Parathyroid adenoma (tissue), 2 donors: ENCODE data around the gene MAN2A1.
A peak's percentile ranks its signal among the peaks of the same experiment; 100 is the strongest.

ENCODE experiments used
- H2AFZ ChIP-seq: fragments of 300-600 bp; sonication (generic); one replicate; pipeline ENCODE4 v1.7.0; 2017; ENCODE audit warnings: antibody characterized with exemption, mild to moderate bottlenecking
- H3K27ac ChIP-seq: fragments of 300-600 bp; sonication (generic); one replicate; pipeline ENCODE4 v1.7.0; 2017
- H3K27me3 ChIP-seq: fragments of 300-600 bp; sonication (generic); one replicate; pipeline ENCODE4 v1.7.0; 2017; ENCODE audit warnings: low read length; ENCODE audit not compliant: control insufficient read depth, insufficient read depth
- H3K36me3 ChIP-seq: fragments of 300-600 bp; sonication (generic); one replicate; pipeline ENCODE4 v1.7.0; 2017; ENCODE audit warnings: low read length; ENCODE audit not compliant: control insufficient read depth, insufficient read depth
- H3K4me1 ChIP-seq: fragments of 300-600 bp; sonication (generic); one replicate; pipeline ENCODE4 v1.7.0; 2017; ENCODE audit warnings: control low read depth
- H3K4me2 ChIP-seq: fragments of 300-600 bp; sonication (generic); one replicate; pipeline ENCODE4 v1.7.0; 2017; ENCODE audit warnings: low read length
- H3K4me3 ChIP-seq: fragments of 300-600 bp; sonication (generic); one replicate; pipeline ENCODE4 v1.7.0; 2017; ENCODE audit warnings: low read depth, low read length
- H3K79me2 ChIP-seq: fragments of 300-600 bp; sonication (generic); one replicate; pipeline ENCODE4 v1.7.0; 2017; ENCODE audit warnings: control low read depth
- H3K9ac ChIP-seq: fragments of 300-600 bp; sonication (generic); one replicate; pipeline ENCODE4 v1.7.0; 2017; ENCODE audit warnings: mild to moderate bottlenecking
- H3K9me3 ChIP-seq: fragments of 300-600 bp; sonication (generic); one replicate; pipeline ENCODE4 v1.7.0; 2017; ENCODE audit warnings: low read length; ENCODE audit not compliant: control insufficient read depth
- TF ChIP-seq, protein P1 (sequence below): fragments of 300-600 bp; sonication (generic); IDR thresholded peaks from one replicate; pipeline ENCODE4 v1.7.0; 2017; ENCODE audit warnings: antibody characterized with exemption, mild to moderate bottlenecking
- donor health status: primary hyperparathyroidism.

Gene MAN2A1

DNA sequence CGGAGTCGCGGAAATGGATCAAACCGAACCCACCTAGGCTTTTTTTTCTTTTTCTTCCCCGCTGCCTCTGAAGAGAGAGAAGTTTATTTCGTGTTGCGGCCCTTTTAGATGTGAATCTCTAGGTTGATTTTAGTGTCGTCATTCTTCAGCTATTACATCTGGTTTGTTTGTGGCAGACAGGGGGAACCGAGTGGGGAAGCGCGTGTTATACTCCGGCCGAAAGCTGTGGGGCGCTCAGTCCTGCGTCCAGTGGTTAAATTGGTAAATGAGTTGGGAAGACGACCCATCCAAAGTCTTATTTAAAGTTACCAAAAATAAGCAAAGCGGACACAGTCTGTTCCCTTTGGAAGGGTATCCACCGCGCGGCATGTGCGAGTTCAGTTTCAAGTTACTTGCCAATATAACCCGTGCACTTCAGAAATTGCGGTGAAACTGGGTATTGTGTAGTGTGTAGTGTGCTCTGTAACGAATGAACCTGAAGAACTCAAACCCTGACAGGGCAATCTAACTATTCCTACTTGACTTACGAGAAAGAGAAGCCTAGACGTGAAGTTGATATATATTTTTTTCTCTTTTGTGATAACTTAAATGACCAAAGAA, 1.3 kb downstream of the MAN2A1 start:
- H3K36me3 ChIP-seq: no peaks in the 10 kb centered on the region

DNA sequence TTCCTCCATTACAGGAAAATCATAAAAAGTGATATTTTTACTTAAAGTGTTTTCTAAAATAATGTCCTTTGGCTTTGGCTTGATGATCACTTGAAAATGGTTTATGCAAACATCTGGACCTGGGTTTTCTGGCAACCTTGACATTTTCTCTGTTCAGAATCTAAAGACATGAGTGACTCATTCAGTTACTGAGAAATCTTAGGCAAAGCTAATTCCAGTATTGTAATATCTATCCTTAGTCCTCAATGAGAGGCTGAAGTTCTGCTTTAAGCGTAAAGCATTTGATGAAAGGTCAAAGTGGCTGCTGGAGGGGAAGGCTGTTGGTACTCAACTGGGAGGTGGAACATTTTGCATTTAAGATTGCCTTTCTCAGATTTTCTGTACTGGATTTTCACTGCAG, 2.3 kb downstream of the MAN2A1 start:
- Histone ChIP-seq H3K9me3 (no peaks in the 10 kb centered on the region), H3K4me3 (no peak overlapping the region), H3K9ac (no peak overlapping the region), H3K4me2 (no peak overlapping the region), H3K79me2 (peaks cover 6% of the 10 kb centered on the region), H2AFZ (no peak overlapping the region), H3K27ac (no peak overlapping the region), H3K27me3 (no peaks in the 10 kb centered on the region), H3K36me3 (no peaks in the 10 kb centered on the region), H3K4me1 (peaks cover 9% of the 10 kb centered on the region)
- TF ChIP-seq, protein P1, sequence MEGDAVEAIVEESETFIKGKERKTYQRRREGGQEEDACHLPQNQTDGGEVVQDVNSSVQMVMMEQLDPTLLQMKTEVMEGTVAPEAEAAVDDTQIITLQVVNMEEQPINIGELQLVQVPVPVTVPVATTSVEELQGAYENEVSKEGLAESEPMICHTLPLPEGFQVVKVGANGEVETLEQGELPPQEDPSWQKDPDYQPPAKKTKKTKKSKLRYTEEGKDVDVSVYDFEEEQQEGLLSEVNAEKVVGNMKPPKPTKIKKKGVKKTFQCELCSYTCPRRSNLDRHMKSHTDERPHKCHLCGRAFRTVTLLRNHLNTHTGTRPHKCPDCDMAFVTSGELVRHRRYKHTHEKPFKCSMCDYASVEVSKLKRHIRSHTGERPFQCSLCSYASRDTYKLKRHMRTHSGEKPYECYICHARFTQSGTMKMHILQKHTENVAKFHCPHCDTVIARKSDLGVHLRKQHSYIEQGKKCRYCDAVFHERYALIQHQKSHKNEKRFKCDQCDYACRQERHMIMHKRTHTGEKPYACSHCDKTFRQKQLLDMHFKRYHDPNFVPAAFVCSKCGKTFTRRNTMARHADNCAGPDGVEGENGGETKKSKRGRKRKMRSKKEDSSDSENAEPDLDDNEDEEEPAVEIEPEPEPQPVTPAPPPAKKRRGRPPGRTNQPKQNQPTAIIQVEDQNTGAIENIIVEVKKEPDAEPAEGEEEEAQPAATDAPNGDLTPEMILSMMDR: no peak

More for the DNA sequence above, 1.3 kb downstream of the MAN2A1 start:
- TF ChIP-seq, protein P1: peak; percentile 80
- Histone ChIP-seq H3K9me3 (no peaks in the 10 kb centered on the region), H3K9ac (peak overlapping the region; percentile 9), H3K4me1 (peaks cover 9% of the 10 kb centered on the region), H3K27me3 (no peaks in the 10 kb centered on the region), H3K4me3 (peak overlapping the region; percentile 78), H3K79me2 (no peaks in the 10 kb centered on the region), H3K4me2 (peak overlapping the region; percentile 80), H2AFZ (peak overlapping the region; percentile 95), H3K27ac (peak overlapping the region; percentile 83)

DNA sequence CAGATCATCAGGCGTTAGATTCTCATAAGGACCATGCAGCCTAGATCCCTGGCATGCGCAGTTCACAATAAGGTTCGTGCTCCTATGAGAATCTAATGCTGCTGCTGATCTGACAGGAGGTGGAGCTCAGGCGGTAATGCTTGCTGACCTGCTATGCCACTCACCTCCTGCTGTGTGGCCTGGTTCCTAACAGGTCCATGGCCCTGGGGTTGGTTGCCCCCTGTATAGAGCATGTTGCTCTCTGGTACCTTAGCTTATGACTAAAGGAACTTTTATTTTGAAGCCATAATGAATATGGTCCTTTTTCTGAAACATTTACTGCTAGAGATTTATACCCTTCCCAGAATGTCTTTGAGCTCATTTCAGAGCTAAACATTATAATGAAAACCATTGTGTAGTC, 3.1 kb downstream of the MAN2A1 start:
- Histone ChIP-seq H3K9ac (no peak overlapping the region), H3K9me3 (no peaks in the 10 kb centered on the region), H3K36me3 (no peaks in the 10 kb centered on the region), H2AFZ (no peak overlapping the region), H3K79me2 (peaks cover 7% of the 10 kb centered on the region), H3K4me3 (no peak overlapping the region), H3K27ac (no peak overlapping the region), H3K4me1 (peaks cover 9% of the 10 kb centered on the region), H3K4me2 (no peak overlapping the region), H3K27me3 (no peaks in the 10 kb centered on the region)
- TF ChIP-seq, protein P1: no peak

DNA sequence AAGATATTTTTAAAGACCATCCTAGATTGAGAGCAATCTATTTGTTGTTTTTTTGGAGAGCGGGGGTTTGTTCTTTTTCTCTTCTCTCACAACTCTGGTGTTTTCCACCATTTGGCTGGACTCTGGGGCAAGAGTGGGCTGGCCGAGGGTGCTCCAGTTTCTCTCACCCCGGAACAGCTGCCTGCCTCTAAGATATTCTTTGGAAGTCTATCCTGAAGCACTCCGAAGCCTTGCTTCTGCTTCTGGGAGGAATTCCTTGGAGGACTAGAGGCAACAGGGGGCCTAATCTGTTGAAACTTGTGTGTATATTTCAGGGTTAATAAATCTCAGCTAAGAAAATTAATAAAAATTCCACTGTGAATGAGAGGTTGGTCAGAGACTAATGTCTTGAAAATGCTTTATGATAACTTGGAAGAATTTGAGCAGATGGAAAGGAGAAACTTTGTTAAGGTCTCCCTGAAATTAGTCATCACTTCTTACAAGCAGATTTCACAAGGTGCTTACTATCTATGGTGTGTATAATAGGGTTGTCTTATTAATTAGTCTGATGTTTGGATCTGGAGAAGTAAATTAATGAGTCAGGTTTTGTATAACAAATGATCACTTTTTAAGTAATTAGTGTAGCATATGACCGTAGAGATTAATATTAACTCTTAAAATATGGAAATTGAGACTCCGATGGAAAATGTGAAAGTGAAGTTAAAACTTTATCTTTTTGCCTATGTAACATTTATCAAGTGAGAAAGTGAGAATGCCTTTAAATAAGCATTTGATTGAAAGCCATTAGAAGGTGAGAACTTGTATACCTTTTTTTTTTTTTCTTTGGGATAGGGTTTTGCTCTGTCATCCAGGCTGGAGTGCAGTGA, 4.0 kb downstream of the MAN2A1 start:
- Histone ChIP-seq H3K9ac (no peak overlapping the region), H3K36me3 (no peaks in the 10 kb centered on the region), H3K4me1 (peaks cover 9% of the 10 kb centered on the region), H2AFZ (no peak overlapping the region), H3K4me2 (no peak overlapping the region), H3K4me3 (no peak overlapping the region), H3K9me3 (no peaks in the 10 kb centered on the region), H3K27me3 (no peaks in the 10 kb centered on the region), H3K27ac (no peak overlapping the region), H3K79me2 (peaks cover 12% of the 10 kb centered on the region)
- TF ChIP-seq, protein P1: no peak
